Subcutaneous adipose tissue (tissue), 4 donors: ENCODE measurements around the gene ERP27. TPM values are rescaled to one million over a fixed set of nuclear protein-coding genes. Genes with fewer than 3 reads are reported as not detected.

Experiments used
- total RNA-seq, 4 donors: library from RNA; depleted of rRNA; stranded (reverse); fragments of >200 nt; gene quantifications; one replicate each; pipeline ENCODE4 v1.1.0, GENCODE V29; 2016
- TF ChIP-seq, protein P1 (sequence below): fragments of 450-650 bp; IDR thresholded peaks from one replicate; pipeline ENCODE4 v1.5.1; 2016; ENCODE audit warnings: low read depth, mild to moderate bottlenecking, control low read depth, antibody characterized with exemption, moderate library complexity

The ERP27 gene
- total RNA-seq, 4 donors from 2014 or later, result 0.85 to 0.94 TPM; not detected in 2

- TF ChIP-seq, protein P1, sequence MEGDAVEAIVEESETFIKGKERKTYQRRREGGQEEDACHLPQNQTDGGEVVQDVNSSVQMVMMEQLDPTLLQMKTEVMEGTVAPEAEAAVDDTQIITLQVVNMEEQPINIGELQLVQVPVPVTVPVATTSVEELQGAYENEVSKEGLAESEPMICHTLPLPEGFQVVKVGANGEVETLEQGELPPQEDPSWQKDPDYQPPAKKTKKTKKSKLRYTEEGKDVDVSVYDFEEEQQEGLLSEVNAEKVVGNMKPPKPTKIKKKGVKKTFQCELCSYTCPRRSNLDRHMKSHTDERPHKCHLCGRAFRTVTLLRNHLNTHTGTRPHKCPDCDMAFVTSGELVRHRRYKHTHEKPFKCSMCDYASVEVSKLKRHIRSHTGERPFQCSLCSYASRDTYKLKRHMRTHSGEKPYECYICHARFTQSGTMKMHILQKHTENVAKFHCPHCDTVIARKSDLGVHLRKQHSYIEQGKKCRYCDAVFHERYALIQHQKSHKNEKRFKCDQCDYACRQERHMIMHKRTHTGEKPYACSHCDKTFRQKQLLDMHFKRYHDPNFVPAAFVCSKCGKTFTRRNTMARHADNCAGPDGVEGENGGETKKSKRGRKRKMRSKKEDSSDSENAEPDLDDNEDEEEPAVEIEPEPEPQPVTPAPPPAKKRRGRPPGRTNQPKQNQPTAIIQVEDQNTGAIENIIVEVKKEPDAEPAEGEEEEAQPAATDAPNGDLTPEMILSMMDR, result no peak
Measured at GRCh38 chr12:14878488-14878887, 59.8 kb downstream of the ERP27 start.

- TF ChIP-seq, protein P1, result no peak
Measured at GRCh38 chr12:14876833-14877232, 61.5 kb downstream of the ERP27 start.

DNA sequence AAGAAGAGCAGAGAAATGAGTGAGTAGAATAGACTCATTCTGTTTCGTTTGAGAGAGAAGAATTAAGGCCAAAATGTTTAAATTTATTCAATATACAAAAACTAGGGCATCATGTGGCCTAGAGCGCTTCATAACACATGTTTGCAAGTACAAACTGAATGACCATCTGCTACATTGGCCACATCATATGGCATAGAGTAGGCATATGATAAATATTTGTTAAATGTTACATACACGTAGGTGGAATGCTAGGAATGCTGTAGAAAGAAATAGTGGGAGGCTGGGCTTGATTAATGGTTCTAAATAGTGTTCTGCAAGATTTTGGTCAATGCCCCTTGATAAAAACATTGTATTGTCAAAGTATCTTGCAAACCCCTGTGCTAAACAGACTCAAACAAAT, 63.5 kb downstream of the ERP27 start:
- TF ChIP-seq, protein P1, result no peak

DNA sequence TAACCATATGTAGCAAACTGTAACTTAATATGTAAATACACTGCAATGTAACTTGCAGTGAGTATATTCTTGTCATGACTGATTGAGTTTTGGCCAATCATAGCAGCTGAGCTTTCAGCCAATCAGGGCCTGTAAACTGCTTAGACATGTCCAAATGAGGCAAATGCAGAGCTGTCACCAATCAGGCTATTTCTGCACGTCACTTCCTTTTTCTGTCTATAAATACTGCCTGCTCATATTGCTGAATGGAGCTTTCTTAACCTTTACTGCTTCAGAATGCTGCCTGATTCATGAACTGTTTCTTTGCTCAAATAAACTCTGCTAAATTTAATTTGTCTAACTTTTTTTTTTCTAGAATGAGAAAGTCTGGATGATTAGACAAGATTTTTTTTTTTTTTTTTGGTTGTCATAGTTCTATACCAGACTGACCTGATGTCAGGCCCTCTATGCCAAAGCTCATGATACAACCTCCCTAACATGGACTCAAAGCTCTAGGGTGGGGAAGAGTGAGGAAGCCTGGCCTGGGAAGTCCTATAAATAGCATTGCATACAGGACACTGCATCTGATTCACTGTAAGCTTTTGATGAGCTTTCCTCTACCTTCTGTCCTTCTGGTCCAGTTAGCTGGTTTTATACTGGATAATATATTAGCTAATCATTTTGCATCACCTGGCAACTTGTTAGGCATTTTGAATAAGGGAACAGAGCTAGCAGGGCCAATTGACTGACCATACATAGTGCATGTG, 64.7 kb downstream of the ERP27 start:
- TF ChIP-seq, protein P1, result no peak

GRCh38 chr12:14871886-14872285, 66.5 kb downstream of the ERP27 start:
- TF ChIP-seq, protein P1, result no peak

- TF ChIP-seq, protein P1, result no peak
Measured at GRCh38 chr12:14871247-14871646, 67.1 kb downstream of the ERP27 start.

- TF ChIP-seq, protein P1, result no peak
Measured at GRCh38 chr12:14868916-14869506, 69.3 kb downstream of the ERP27 start.

Other genes starting within 250 kb of the ERP27 start
- gene GUCY2C, start 241.9 kb downstream of the ERP27 start, total RNA-seq, result under 1 TPM in 1 of 4 donors, not detected in 3; 0.17 TPM
- 10 to 100 TPM; 13.3 to 29.2 (median 20.6) TPM for gene WBP11, start 135.1 kb downstream of the ERP27 start, total RNA-seq
- 1 to 10 TPM in 3 of 4 donors, under 1 TPM in 1; 0.34 to 2.0 (median 1.4) TPM for gene C12orf60, start 134.9 kb downstream of the ERP27 start, total RNA-seq
- gene SMCO3, start 124.4 kb downstream of the ERP27 start, total RNA-seq, result under 1 TPM in 1 of 4 donors, not detected in 3; 0.75 TPM
- gene ART4, start 95.0 kb downstream of the ERP27 start, total RNA-seq, result 1 to 10 TPM in 1 of 4 donors, under 1 TPM in 3; 0.33 to 1.9 (median 0.61) TPM
- gene MGP, start 52.7 kb downstream of the ERP27 start, total RNA-seq, result 100 to 1,000 TPM; 192 to 366 (median 221) TPM
- 100 to 1,000 TPM in 3 of 4 donors, 10 to 100 TPM in 1; 96.1 to 255 (median 151) TPM for gene ARHGDIB, start 23.1 kb upstream of the ERP27 start, total RNA-seq
- not detected for gene PDE6H, start 34.5 kb upstream of the ERP27 start, total RNA-seq